ENCODE measurements around the gene CFH.

DNA sequence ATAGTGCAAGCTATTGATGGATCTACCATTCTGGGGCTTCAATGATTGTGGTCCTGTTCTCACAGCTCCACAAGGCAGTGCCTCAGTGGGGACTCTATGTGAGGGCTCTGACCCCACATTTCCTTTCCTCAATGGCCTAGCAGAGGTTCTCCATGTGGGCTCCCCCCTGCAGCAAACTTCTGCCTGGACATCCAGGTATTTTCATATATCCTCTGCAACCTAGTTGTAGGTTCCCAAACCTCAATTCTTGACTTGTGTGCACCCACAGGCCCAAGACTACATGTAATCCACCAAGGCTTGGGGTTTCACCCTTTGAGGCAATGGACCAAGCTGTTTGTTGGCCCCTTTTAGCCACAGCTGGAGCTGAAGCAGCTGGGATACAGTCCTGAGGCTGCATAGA lies 86.9 kb downstream of the CFH start:
- TF ChIP-seq, protein P1, sequence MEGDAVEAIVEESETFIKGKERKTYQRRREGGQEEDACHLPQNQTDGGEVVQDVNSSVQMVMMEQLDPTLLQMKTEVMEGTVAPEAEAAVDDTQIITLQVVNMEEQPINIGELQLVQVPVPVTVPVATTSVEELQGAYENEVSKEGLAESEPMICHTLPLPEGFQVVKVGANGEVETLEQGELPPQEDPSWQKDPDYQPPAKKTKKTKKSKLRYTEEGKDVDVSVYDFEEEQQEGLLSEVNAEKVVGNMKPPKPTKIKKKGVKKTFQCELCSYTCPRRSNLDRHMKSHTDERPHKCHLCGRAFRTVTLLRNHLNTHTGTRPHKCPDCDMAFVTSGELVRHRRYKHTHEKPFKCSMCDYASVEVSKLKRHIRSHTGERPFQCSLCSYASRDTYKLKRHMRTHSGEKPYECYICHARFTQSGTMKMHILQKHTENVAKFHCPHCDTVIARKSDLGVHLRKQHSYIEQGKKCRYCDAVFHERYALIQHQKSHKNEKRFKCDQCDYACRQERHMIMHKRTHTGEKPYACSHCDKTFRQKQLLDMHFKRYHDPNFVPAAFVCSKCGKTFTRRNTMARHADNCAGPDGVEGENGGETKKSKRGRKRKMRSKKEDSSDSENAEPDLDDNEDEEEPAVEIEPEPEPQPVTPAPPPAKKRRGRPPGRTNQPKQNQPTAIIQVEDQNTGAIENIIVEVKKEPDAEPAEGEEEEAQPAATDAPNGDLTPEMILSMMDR (IDR thresholded peaks at IDR 0.05) = no peak
- TF ChIP-seq ZFX (IDR thresholded peaks at IDR 0.05; ENCODE audit: borderline replicate concordance) = no peak
